Natural killer cell (primary cell): Measurements from ENCODE around the gene NSD1. TPM values are rescaled to one million over a fixed set of nuclear protein-coding genes. Genes with fewer than 3 reads are reported as not detected.
A peak's percentile ranks its signal among the peaks of the same experiment; 100 is the strongest.

ENCODE experiments used
- ATAC-seq, 3 donors: fragments of 150-1000 bp in 2 of 3; fragments of 200-7000 bp in 1 of 3; cut with Tn5 transposase; 1 replicate in 1 of 3; 2 replicates in 2 of 3; pipeline ENCODE4 v1.10.0; 2021; ENCODE audit warnings: mild to moderate bottlenecking in 2 of 3, moderate library complexity in 2 of 3
- DNase-seq, 2 donors: peaks; one replicate each; pipeline versions ENCODE4 v3.0.0 to v3.0.0-alpha.2; 2013 to 2021; ENCODE audit warnings: mixed read lengths in 1 of 2
- H3K27ac ChIP-seq: one replicate; pipeline ENCODE4 v1.5.1; 2013; ENCODE audit warnings: mild to moderate bottlenecking, low read length
- H3K27me3 ChIP-seq: one replicate; pipeline ENCODE4 v1.6.1; 2013; ENCODE audit warnings: low read length; ENCODE audit not compliant: control insufficient read depth, insufficient read depth
- H3K36me3 ChIP-seq: one replicate; pipeline ENCODE4 v1.6.1; 2013; ENCODE audit warnings: low read length; ENCODE audit not compliant: control insufficient read depth, insufficient read depth
- H3K4me1 ChIP-seq: one replicate; pipeline ENCODE4 v1.6.1; 2013; ENCODE audit warnings: low read length; ENCODE audit not compliant: control insufficient read depth, insufficient read depth
- H3K4me3 ChIP-seq: one replicate; pipeline ENCODE4 v1.5.1; 2013; ENCODE audit warnings: low read length
- H3K9me3 ChIP-seq: one replicate; pipeline ENCODE4 v1.6.1; 2013; ENCODE audit warnings: low read length; ENCODE audit not compliant: control insufficient read depth, insufficient read depth
- H3K27ac Mint-ChIP-seq, 2 donors: one replicate each; pipeline ENCODE4 v1.8.0; 2022; ENCODE audit warnings: mild to moderate bottlenecking in 2 of 2, mixed read lengths in 2 of 2, moderate library complexity in 1 of 2
- H3K27me3 Mint-ChIP-seq, 2 donors: one replicate each; pipeline ENCODE4 v1.8.0; 2022; ENCODE audit warnings: low read depth in 2 of 2, mixed read lengths in 2 of 2
- H3K36me3 Mint-ChIP-seq: one replicate; pipeline ENCODE4 v1.8.0; 2022; ENCODE audit warnings: mixed read lengths
- H3K4me1 Mint-ChIP-seq, 2 donors: one replicate each; pipeline ENCODE4 v1.8.0; 2022; ENCODE audit warnings: mixed read lengths in 2 of 2
- H3K4me3 Mint-ChIP-seq: one replicate; pipeline ENCODE4 v1.8.0; 2022; ENCODE audit warnings: mild to moderate bottlenecking, moderate library complexity, mixed read lengths
- H3K9me3 Mint-ChIP-seq, 2 donors: one replicate each; pipeline ENCODE4 v1.8.0; 2022; ENCODE audit warnings: mixed read lengths in 2 of 2
- CTCF ChIP-seq: fragments of 200-600 bp; IDR thresholded peaks from one replicate; pipeline ENCODE4 v1.8.0; 2022; ENCODE audit warnings: antibody characterized with exemption
- WGBS: methylation state at CpG from one replicate; pipeline ENCODE4 v1.1.7; 2013; ENCODE audit warnings: missing lambda C conversion rate; ENCODE audit not compliant: insufficient coverage; 5-methylcytosine and 5-hydroxymethylcytosine counted together
- intact Hi-C: fragments of 100-400 bp; cut with micrococcal nuclease; formaldehyde crosslinking; loops from one replicate; pipeline ENCODE4 v1.14.2; 2022
- total RNA-seq, 4 donors: library from RNA; stranded (reverse); fragments of 120-200 nt in 1 of 4; gene quantifications; one replicate each; pipeline versions ENCODE4 v1.2.3 to v1.2.4, GENCODE V29; 2013 to 2022

NSD1 gene
- total RNA-seq, 3 donors from 2014 or later (not counting 1 experiment from before 2014, with no cell fraction given): 117 to 147 (median 143) TPM

- no peak overlapping the region for H3K27ac ChIP-seq
- no peak overlapping the region for H3K4me3 ChIP-seq
- Mint-ChIP-seq H3K4me1 (peaks cover 0 to 4% of the 10 kb centered on the region in 2 donors), H3K9me3 (no peaks in the 10 kb centered on the region), H3K36me3 (peaks cover 14% of the 10 kb centered on the region), H3K27me3 (no peaks in the 10 kb centered on the region), H3K4me3 (no peak overlapping the region), H3K27ac (peak overlapping the region in 1 of 2 donors; percentile 6)
- H3K4me1 ChIP-seq: no peaks in the 10 kb centered on the region
- no peak for DNase-seq
- intact Hi-C loops: no loop called here
- ATAC-seq: no peak
- H3K9me3 ChIP-seq: no peaks in the 10 kb centered on the region
- TF ChIP-seq CTCF: no peak
- 95% methylated on average over 4 of the region's 4 CpGs for WGBS
- peaks cover 55% of the 10 kb centered on the region for H3K36me3 ChIP-seq
- H3K27me3 ChIP-seq: no peaks in the 10 kb centered on the region
Observed at GRCh38 chr5:177209610-177210009, 76.0 kb downstream of the NSD1 start.

- Histone ChIP-seq H3K4me3 (no peak overlapping the region), H3K27me3 (no peaks in the 10 kb centered on the region), H3K9me3 (no peaks in the 10 kb centered on the region), H3K27ac (no peak overlapping the region), H3K36me3 (peaks cover 55% of the 10 kb centered on the region), H3K4me1 (no peaks in the 10 kb centered on the region)
- no peak for TF ChIP-seq CTCF
- intact Hi-C loops: no loop called here
- peak overlapping the region; percentile 27 to 58 for H3K27ac Mint-ChIP-seq
- no peaks in the 10 kb centered on the region for H3K27me3 Mint-ChIP-seq
- H3K36me3 Mint-ChIP-seq: peaks cover 14% of the 10 kb centered on the region
- H3K9me3 Mint-ChIP-seq: no peaks in the 10 kb centered on the region
- no peak overlapping the region for H3K4me3 Mint-ChIP-seq
- ATAC-seq (no peak), DNase-seq (no peak)
- H3K4me1 Mint-ChIP-seq: peaks cover 4 to 7% of the 10 kb centered on the region in 2 donors
- WGBS: 100% methylated on average over 1 of the region's 3 CpGs
Observed at GRCh38 chr5:177212242-177212641, 78.7 kb downstream of the NSD1 start.

GRCh38 chr5:177220576-177220975 is 87.0 kb downstream of the NSD1 start:
- ATAC-seq (no peak), DNase-seq (no peak)
- Histone ChIP-seq H3K4me1 (no peaks in the 10 kb centered on the region), H3K4me3 (no peak overlapping the region), H3K27me3 (no peaks in the 10 kb centered on the region), H3K27ac (no peak overlapping the region), H3K9me3 (no peaks in the 10 kb centered on the region), H3K36me3 (peaks cover 21% of the 10 kb centered on the region)
- no peaks in the 10 kb centered on the region for H3K27me3 Mint-ChIP-seq
- H3K4me1 Mint-ChIP-seq: peaks cover 36 to 37% of the 10 kb centered on the region in 2 donors
- no peaks in the 10 kb centered on the region for H3K9me3 Mint-ChIP-seq
- peak overlapping the region; percentile 25 to 64 for H3K27ac Mint-ChIP-seq
- H3K36me3 Mint-ChIP-seq: no peaks in the 10 kb centered on the region
- no peak for TF ChIP-seq CTCF
- H3K4me3 Mint-ChIP-seq: no peak overlapping the region
- WGBS: 97% methylated on average over 8 of the region's 8 CpGs
- intact Hi-C loops: no loop called here

GRCh38 chr5:177222269-177222668 is 88.7 kb downstream of the NSD1 start:
- H3K4me1 ChIP-seq: no peaks in the 10 kb centered on the region
- H3K36me3 ChIP-seq: peaks cover 10% of the 10 kb centered on the region
- H3K27me3 Mint-ChIP-seq: no peaks in the 10 kb centered on the region
- no peaks in the 10 kb centered on the region for H3K9me3 Mint-ChIP-seq
- H3K27me3 ChIP-seq: no peaks in the 10 kb centered on the region
- peak overlapping the region in 1 of 2 donors; percentile 8 for H3K27ac Mint-ChIP-seq
- H3K9me3 ChIP-seq: no peaks in the 10 kb centered on the region
- TF ChIP-seq CTCF: no peak
- peaks cover 36 to 40% of the 10 kb centered on the region in 2 donors for H3K4me1 Mint-ChIP-seq
- H3K36me3 Mint-ChIP-seq: no peaks in the 10 kb centered on the region
- H3K27ac ChIP-seq: no peak overlapping the region
- intact Hi-C loops: no loop called here
- 100% methylated on average over 3 of the region's 4 CpGs for WGBS
- H3K4me3 Mint-ChIP-seq: no peak overlapping the region
- no peak overlapping the region for H3K4me3 ChIP-seq
- DNase-seq: no peak
- no peak for ATAC-seq
